ENCODE data around the gene TRIM56. TPM values are rescaled to one million over a fixed set of nuclear protein-coding genes. Genes with fewer than 3 reads are reported as not detected.
"Not testable (repeated sequence)": the region's sequence is repeated elsewhere in the genome, so short reads cannot be mapped to it uniquely, and the experiment has no call there.

TRIM56 gene
- total and polyA plus RNA-seq, 9 donors, result 18.2 to 77.4 (median 44.5) TPM

GRCh38 chr7:101120315-101120714 is 35.0 kb downstream of the TRIM56 start:
- Histone ChIP-seq H3K4me1 (ENCODE audit: insufficient read depth) (peaks cover 29% of the 10 kb centered on the region), H3K27ac (peak overlapping the region in 1 of 2 donors; percentile 42), H3K27me3 (no peaks in the 10 kb centered on the region), H3K4me3 (no peak overlapping the region), H3K36me3 (no peaks in the 10 kb centered on the region), H3K9me3 (no peaks in the 10 kb centered on the region)
- no peak for DNase-seq
- intact Hi-C loops (cut with DNase I), result no loop called here
- TF ChIP-seq POLR2A (IDR thresholded peaks at IDR 0.05) (no peak), EP300 (IDR thresholded peaks at IDR 0.05) (no peak), CTCF (IDR thresholded peaks at IDR 0.05) (no peak)
- 63 to 69% (median 69%) methylated on average over 4 of the region's 4 CpGs for WGBS, 3 donors

GRCh38 chr7:101121631-101121990 is 36.3 kb downstream of the TRIM56 start:
- H3K36me3 ChIP-seq; H3K27me3 ChIP-seq; intact Hi-C loops (cut with DNase I); DNase-seq; H3K9me3 ChIP-seq: not testable (repeated sequence)
- Histone ChIP-seq H3K4me3 (peak overlapping the region; percentile 33), H3K4me1 (ENCODE audit: insufficient read depth) (peaks cover 36% of the 10 kb centered on the region), H3K27ac (peak overlapping the region; percentile 70 to 88)
- WGBS, 3 donors, result 19 to 25% (median 19%) methylated on average over 9 of the region's 9 CpGs

- WGBS, 3 donors, result 5 to 8% (median 6%) methylated on average over 17 of the region's 17 CpGs
- H3K4me3 ChIP-seq, result peak overlapping the region; percentile 33
- no peaks in the 10 kb centered on the region for H3K36me3 ChIP-seq
- H3K4me1 ChIP-seq (ENCODE audit: insufficient read depth), result peaks cover 39% of the 10 kb centered on the region
- peak overlapping the region; percentile 70 to 88 for H3K27ac ChIP-seq
- no peaks in the 10 kb centered on the region for H3K9me3 ChIP-seq
- TF ChIP-seq CTCF (IDR thresholded peaks at IDR 0.05) (no peak), POLR2A (IDR thresholded peaks at IDR 0.05) (peak; percentile 62)
- H3K27me3 ChIP-seq, result no peaks in the 10 kb centered on the region
- intact Hi-C loops (cut with DNase I), result no loop called here
- peak; percentile 83 to 91 (median 88) for DNase-seq
These were observed 37.0 kb downstream of the TRIM56 start for GRCh38 chr7:101121991-101122932.

GRCh38 chr7:101122933-101123702 is 37.8 kb downstream of the TRIM56 start:
- 85 to 88% (median 87%) methylated on average over 11 of the region's 11 CpGs for WGBS, 3 donors
- H3K4me3 ChIP-seq, result no peak overlapping the region
- intact Hi-C loops (cut with DNase I), result no loop called here

More at GRCh38 chr7:101122933-101123702, 37.8 kb downstream of the TRIM56 start:
- peak overlapping the region; percentile 70 to 88 for H3K27ac ChIP-seq
- no peak for DNase-seq
- TF ChIP-seq POLR2A (IDR thresholded peaks at IDR 0.05) (no peak), CTCF (IDR thresholded peaks at IDR 0.05) (no peak), EP300 (IDR thresholded peaks at IDR 0.05) (no peak)
- no peaks in the 10 kb centered on the region for H3K36me3 ChIP-seq
- H3K4me1 ChIP-seq (ENCODE audit: insufficient read depth), result peaks cover 38% of the 10 kb centered on the region
- no peaks in the 10 kb centered on the region for H3K9me3 ChIP-seq
- H3K27me3 ChIP-seq, result no peaks in the 10 kb centered on the region
